DND-41 (cell line): ENCODE results near the gene NAA35.

ENCODE experiments used
- ATAC-seq: fragments of 200-7000 bp; cut with Tn5 transposase; 3 replicates; pipeline ENCODE4 v1.9.1; 2021; ENCODE audit warnings: low read depth; ENCODE audit not compliant: insufficient read depth
- DNase-seq: peaks from one replicate; pipeline ENCODE4 v3.0.0-alpha.2; 2020
- H2AFZ ChIP-seq: 2 replicates; pipeline ENCODE4 v1.6.0; 2012; ENCODE audit warnings: low read depth, low read length
- H3K27ac ChIP-seq: 2 replicates; pipeline ENCODE4 v1.5.1; 2012; ENCODE audit warnings: low read length, inconsistent platforms
- H3K27me3 ChIP-seq: fragments of 200-600 bp; sonication (generic); 2 replicates; pipeline ENCODE4 v1.6.0; 2012; ENCODE audit warnings: low read length, mild to moderate bottlenecking, inconsistent platforms; ENCODE audit not compliant: insufficient read depth, poor library complexity
- H3K36me3 ChIP-seq: 2 replicates; pipeline ENCODE4 v1.5.1; 2012; ENCODE audit warnings: low read length, inconsistent platforms; ENCODE audit not compliant: insufficient read depth
- H3K4me1 ChIP-seq: 2 replicates; pipeline ENCODE4 v1.5.1; 2012; ENCODE audit warnings: mild to moderate bottlenecking, low read length; ENCODE audit not compliant: insufficient read depth
- H3K4me2 ChIP-seq: 2 replicates; pipeline ENCODE4 v1.6.0; 2012; ENCODE audit warnings: mild to moderate bottlenecking, moderate library complexity, low read length, inconsistent platforms; ENCODE audit not compliant: insufficient read depth
- H3K4me3 ChIP-seq, 2 experiments: fragments of 200-600 bp in 1 of 2; shearing (Covaris generic) in 1 of 2; 2 replicates each; pipeline ENCODE4 v1.5.1; 2012 to 2016; ENCODE audit warnings: inconsistent platforms in 2 of 2, low read length in 2 of 2, mild to moderate bottlenecking in 2 of 2, low read depth in 1 of 2, moderate library complexity in 1 of 2
- H3K79me2 ChIP-seq: 2 replicates; pipeline ENCODE4 v1.6.0; 2012; ENCODE audit warnings: low read length, inconsistent platforms; ENCODE audit not compliant: insufficient read depth
- H3K9ac ChIP-seq: 2 replicates; pipeline ENCODE4 v1.6.0; 2012; ENCODE audit warnings: low read depth, mild to moderate bottlenecking, inconsistent platforms, low read length, moderate library complexity
- H3K9me3 ChIP-seq: 2 replicates; pipeline ENCODE4 v1.5.1; 2012; ENCODE audit warnings: low read length, moderate library complexity, mild to moderate bottlenecking, inconsistent platforms; ENCODE audit not compliant: insufficient read depth, severe bottlenecking
- H4K20me1 ChIP-seq: 2 replicates; pipeline ENCODE4 v1.6.0; 2012; ENCODE audit warnings: low read length; ENCODE audit not compliant: insufficient read depth
- EZH2 ChIP-seq: IDR thresholded peaks from 3 replicates; pipeline ENCODE4 v1.6.1; 2012; ENCODE audit warnings: borderline replicate concordance, low read depth, mild to moderate bottlenecking, moderate library complexity, low read length, inconsistent platforms; ENCODE audit not compliant: severe bottlenecking
- TF ChIP-seq, protein P1 (sequence below): IDR thresholded peaks from 2 replicates; pipeline ENCODE4 v1.5.1; 2012; ENCODE audit warnings: borderline replicate concordance, low read length, moderate library complexity, mild to moderate bottlenecking; ENCODE audit not compliant: poor library complexity, severe bottlenecking; ENCODE audit errors: extremely low read depth

Gene NAA35

DNA sequence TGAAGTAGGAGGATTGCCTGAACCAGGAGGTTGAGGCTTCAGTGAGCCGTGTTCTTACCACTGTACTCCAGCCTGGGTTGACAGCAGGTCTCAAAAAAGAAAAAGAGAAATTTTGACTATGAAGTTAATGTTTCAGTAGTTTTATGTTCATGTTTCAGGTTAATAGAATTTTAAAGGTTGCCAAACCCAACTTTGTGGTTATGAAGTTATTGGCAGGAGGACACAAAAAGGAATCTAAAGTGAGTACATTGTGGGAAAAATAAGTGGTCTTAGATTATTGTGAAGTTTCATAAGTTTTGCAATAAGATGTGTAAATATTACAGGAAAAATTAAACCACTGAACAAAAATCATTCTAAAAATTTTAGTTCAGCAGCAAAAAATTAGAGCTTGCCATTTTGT is 79.8 kb downstream of the NAA35 start:
- Histone ChIP-seq H3K9me3 (no peaks in the 10 kb centered on the region), H3K4me2 (no peak overlapping the region), H3K4me3 (no peak overlapping the region), H3K79me2 (no peaks in the 10 kb centered on the region), H4K20me1 (no peaks in the 10 kb centered on the region), H3K36me3 (peaks cover 61% of the 10 kb centered on the region), H3K9ac (no peak overlapping the region), H3K27me3 (no peaks in the 10 kb centered on the region), H2AFZ (no peak overlapping the region), H3K27ac (no peak overlapping the region), H3K4me1 (no peaks in the 10 kb centered on the region)
- DNase-seq (no peak), ATAC-seq (no peak)
- TF ChIP-seq, protein P1, sequence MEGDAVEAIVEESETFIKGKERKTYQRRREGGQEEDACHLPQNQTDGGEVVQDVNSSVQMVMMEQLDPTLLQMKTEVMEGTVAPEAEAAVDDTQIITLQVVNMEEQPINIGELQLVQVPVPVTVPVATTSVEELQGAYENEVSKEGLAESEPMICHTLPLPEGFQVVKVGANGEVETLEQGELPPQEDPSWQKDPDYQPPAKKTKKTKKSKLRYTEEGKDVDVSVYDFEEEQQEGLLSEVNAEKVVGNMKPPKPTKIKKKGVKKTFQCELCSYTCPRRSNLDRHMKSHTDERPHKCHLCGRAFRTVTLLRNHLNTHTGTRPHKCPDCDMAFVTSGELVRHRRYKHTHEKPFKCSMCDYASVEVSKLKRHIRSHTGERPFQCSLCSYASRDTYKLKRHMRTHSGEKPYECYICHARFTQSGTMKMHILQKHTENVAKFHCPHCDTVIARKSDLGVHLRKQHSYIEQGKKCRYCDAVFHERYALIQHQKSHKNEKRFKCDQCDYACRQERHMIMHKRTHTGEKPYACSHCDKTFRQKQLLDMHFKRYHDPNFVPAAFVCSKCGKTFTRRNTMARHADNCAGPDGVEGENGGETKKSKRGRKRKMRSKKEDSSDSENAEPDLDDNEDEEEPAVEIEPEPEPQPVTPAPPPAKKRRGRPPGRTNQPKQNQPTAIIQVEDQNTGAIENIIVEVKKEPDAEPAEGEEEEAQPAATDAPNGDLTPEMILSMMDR: no peak
- no peak for TF ChIP-seq EZH2

DNA sequence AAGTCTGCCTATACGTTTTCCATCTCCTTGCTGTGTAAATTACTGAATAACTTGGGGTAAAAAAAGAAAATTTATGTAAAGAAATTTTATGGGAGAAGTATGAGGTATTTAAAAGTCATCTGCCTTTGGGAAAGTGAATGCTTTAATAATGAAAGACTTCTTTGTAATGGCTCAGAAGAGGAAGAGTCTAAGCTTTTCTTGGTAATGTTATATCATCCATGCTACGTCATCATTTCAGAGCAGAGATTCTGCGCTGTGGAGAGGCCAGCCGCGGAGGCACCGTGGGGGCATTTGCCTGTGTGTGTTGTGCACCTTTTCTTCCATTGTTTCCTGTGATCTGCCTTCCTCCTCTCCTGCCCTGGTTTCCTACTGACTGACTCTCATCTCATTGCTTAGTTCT is 80.2 kb downstream of the NAA35 start:
- Histone ChIP-seq H3K36me3 (peaks cover 61% of the 10 kb centered on the region), H3K27ac (no peak overlapping the region), H3K4me1 (no peaks in the 10 kb centered on the region), H3K27me3 (no peaks in the 10 kb centered on the region), H3K79me2 (no peaks in the 10 kb centered on the region), H3K4me3 (no peak overlapping the region), H3K9ac (no peak overlapping the region), H3K4me2 (no peak overlapping the region), H2AFZ (no peak overlapping the region), H3K9me3 (no peaks in the 10 kb centered on the region), H4K20me1 (no peaks in the 10 kb centered on the region)
- ATAC-seq (no peak), DNase-seq (no peak)
- TF ChIP-seq, protein P1: no peak
- no peak for TF ChIP-seq EZH2

GRCh38 chr9:86022687-86023266 is 81.8 kb downstream of the NAA35 start:
- Histone ChIP-seq H3K79me2 (no peaks in the 10 kb centered on the region), H4K20me1 (no peaks in the 10 kb centered on the region), H3K9ac (no peak overlapping the region), H3K36me3 (peaks cover 55% of the 10 kb centered on the region), H3K27ac (no peak overlapping the region), H3K27me3 (no peaks in the 10 kb centered on the region), H3K9me3 (no peaks in the 10 kb centered on the region), H3K4me3 (no peak overlapping the region), H3K4me2 (no peak overlapping the region), H2AFZ (no peak overlapping the region), H3K4me1 (no peaks in the 10 kb centered on the region)
- ATAC-seq (peak; percentile 50; the same call in 1 of the 3 replicates), DNase-seq (peak; percentile 18)
- no peak for TF ChIP-seq EZH2
- TF ChIP-seq, protein P1: no peak
